Kidney epithelial cell (primary cell): ENCODE measurements around the gene C10orf143. TPM values are rescaled to one million over a fixed set of nuclear protein-coding genes. Genes with fewer than 3 reads are reported as not detected.

Experiments
- DNase-seq: peaks from one replicate; pipeline ENCODE4 v3.0.0-alpha.2; 2010; ENCODE audit warnings: low read depth
- H3K27me3 ChIP-seq: 2 replicates; pipeline ENCODE4 v1.6.0; 2011; ENCODE audit warnings: low read length; ENCODE audit not compliant: control insufficient read depth, insufficient read depth
- H3K36me3 ChIP-seq: 2 replicates; pipeline ENCODE4 v1.5.1; 2011; ENCODE audit warnings: low read length; ENCODE audit not compliant: control insufficient read depth, insufficient read depth
- H3K4me3 ChIP-seq: 2 replicates; pipeline ENCODE4 v1.5.1; 2011; ENCODE audit warnings: low read depth, mild to moderate bottlenecking, control low read depth, low read length
- CTCF ChIP-seq: IDR thresholded peaks from 2 replicates; pipeline ENCODE4 v1.5.1; 2011; ENCODE audit warnings: mild to moderate bottlenecking, moderate library complexity, low read length, control low read depth, inconsistent platforms; ENCODE audit not compliant: insufficient read depth, poor library complexity, severe bottlenecking
- total RNA-seq: library from RNA; depleted of rRNA; stranded (reverse); fragments of >200 nt; gene quantifications from 2 replicates; pipeline ENCODE4 v1.2.3, GENCODE V29; 2015

C10orf143 gene
- 0.75 and 0.88 TPM in 2 replicates for total RNA-seq

- DNase-seq, result peak; percentile 80
- H3K36me3 ChIP-seq, result no peaks in the 10 kb centered on the region
- TF ChIP-seq CTCF, result no peak
- H3K27me3 ChIP-seq, result no peaks in the 10 kb centered on the region
- H3K4me3 ChIP-seq, result peak within 1 kb of the TSS; percentile 72
Measured at GRCh38 chr10:130110246-130111112, at the start of gene C10orf143. Gene C10orf143, minus strand, starts transcription at chr10:130110830. Its CDS starts 58 bp downstream, at chr10:130110772.

- Histone ChIP-seq H3K27me3 (no peaks in the 10 kb centered on the region), H3K4me3 (no peak overlapping the region), H3K36me3 (no peaks in the 10 kb centered on the region)
- TF ChIP-seq CTCF, result no peak
- DNase-seq, result no peak
Measured at GRCh38 chr10:130159192-130159794, 48.7 kb upstream of the C10orf143 start.

- Histone ChIP-seq H3K36me3 (no peaks in the 10 kb centered on the region), H3K27me3 (no peaks in the 10 kb centered on the region), H3K4me3 (no peak overlapping the region)
- no peak for TF ChIP-seq CTCF
- no peak for DNase-seq
Measured at GRCh38 chr10:130146042-130146441, 35.4 kb upstream of the C10orf143 start.

GRCh38 chr10:130141878-130142277 lies 31.2 kb upstream of the C10orf143 start:
- H3K4me3 ChIP-seq, result no peak overlapping the region
- no peak for DNase-seq
- H3K27me3 ChIP-seq, result no peaks in the 10 kb centered on the region
- TF ChIP-seq CTCF, result no peak
- H3K36me3 ChIP-seq, result no peaks in the 10 kb centered on the region

- H3K4me3 ChIP-seq, result no peak overlapping the region
- H3K27me3 ChIP-seq, result no peaks in the 10 kb centered on the region
- DNase-seq, result no peak
- TF ChIP-seq CTCF, result no peak
- H3K36me3 ChIP-seq, result no peaks in the 10 kb centered on the region
Measured at GRCh38 chr10:130141460-130141859, 30.8 kb upstream of the C10orf143 start.

- no peak overlapping the region for H3K4me3 ChIP-seq
- DNase-seq, result no peak
- TF ChIP-seq CTCF, result no peak
- H3K27me3 ChIP-seq, result no peaks in the 10 kb centered on the region
- H3K36me3 ChIP-seq, result no peaks in the 10 kb centered on the region
Measured at GRCh38 chr10:130141038-130141437, 30.4 kb upstream of the C10orf143 start.
